Lower leg skin (tissue), 3 donors: Measurements from ENCODE around the gene FAM228B.

ENCODE experiments used
- CTCF ChIP-seq, 3 donors: fragments of 450-650 bp; IDR thresholded peaks; one replicate each; pipeline ENCODE4 v1.5.1; 2016; ENCODE audit warnings: antibody characterized with exemption in 3 of 3, mild to moderate bottlenecking in 3 of 3, moderate library complexity in 2 of 3
- POLR2A ChIP-seq, 2 donors: fragments of 450-650 bp; IDR thresholded peaks; one replicate each; pipeline ENCODE4 v1.6.1; 2016 to 2017; ENCODE audit warnings: antibody characterized with exemption in 2 of 2, mild to moderate bottlenecking in 1 of 2, moderate library complexity in 1 of 2

GRCh38 chr2:24132543-24132942 lies 9.3 kb downstream of the FAM228B start:
- TF ChIP-seq CTCF (IDR thresholded peaks at IDR 0.05) (no peak), POLR2A (IDR thresholded peaks at IDR 0.05) (no peak)
